Osteocyte (in vitro differentiated cells): ENCODE measurements around the gene TERT. TPM values are rescaled to one million over a fixed set of nuclear protein-coding genes. Genes with fewer than 3 reads are reported as not detected.
"Not testable (repeated sequence)": the region's sequence is repeated elsewhere in the genome, so short reads cannot be mapped to it uniquely, and the experiment has no call there.

Experiments
- DNase-seq: peaks from one replicate; pipeline ENCODE4 v3.0.0; 2021; ENCODE audit warnings: mixed read lengths; ENCODE audit not compliant: unreplicated experiment; ENCODE audit errors: extremely low spot score
- H3K27ac Mint-ChIP-seq: one replicate; pipeline ENCODE4 v1.8.0; 2021; ENCODE audit warnings: mild to moderate bottlenecking, mixed read lengths; ENCODE audit not compliant: unreplicated experiment
- H3K27me3 Mint-ChIP-seq: one replicate; pipeline ENCODE4 v1.8.0; 2021; ENCODE audit warnings: mixed read lengths; ENCODE audit not compliant: unreplicated experiment
- H3K36me3 Mint-ChIP-seq: one replicate; pipeline ENCODE4 v1.8.0; 2021; ENCODE audit warnings: mixed read lengths; ENCODE audit not compliant: unreplicated experiment
- H3K4me1 Mint-ChIP-seq: one replicate; pipeline ENCODE4 v1.8.0; 2021; ENCODE audit warnings: mixed read lengths; ENCODE audit not compliant: unreplicated experiment
- H3K4me3 Mint-ChIP-seq: one replicate; pipeline ENCODE4 v1.8.0; 2021; ENCODE audit warnings: mild to moderate bottlenecking, moderate library complexity, mixed read lengths; ENCODE audit not compliant: unreplicated experiment
- H3K9me3 Mint-ChIP-seq: one replicate; pipeline ENCODE4 v1.8.0; 2021; ENCODE audit warnings: mixed read lengths; ENCODE audit not compliant: unreplicated experiment
- long read RNA-seq: library from polyadenylated mRNA; unstranded; transcript quantifications from one replicate; pipeline ENCODE4 v2.0.0, GENCODE V29; 2021
- total RNA-seq: library from RNA; stranded (reverse); gene quantifications from 2 replicates; pipeline ENCODE4 v1.2.1, GENCODE V29; 2021
- TF ChIP-seq, protein P1 (sequence below): fragments of 200-600 bp; sonication (generic); IDR thresholded peaks from 2 replicates; pipeline ENCODE4 v1.5.0; 2021; ENCODE audit warnings: antibody characterized with exemption, mild to moderate bottlenecking, moderate library complexity

Gene TERT
- not detected in 2 replicates for total RNA-seq
- long read RNA-seq, result 0 reads

DNA sequence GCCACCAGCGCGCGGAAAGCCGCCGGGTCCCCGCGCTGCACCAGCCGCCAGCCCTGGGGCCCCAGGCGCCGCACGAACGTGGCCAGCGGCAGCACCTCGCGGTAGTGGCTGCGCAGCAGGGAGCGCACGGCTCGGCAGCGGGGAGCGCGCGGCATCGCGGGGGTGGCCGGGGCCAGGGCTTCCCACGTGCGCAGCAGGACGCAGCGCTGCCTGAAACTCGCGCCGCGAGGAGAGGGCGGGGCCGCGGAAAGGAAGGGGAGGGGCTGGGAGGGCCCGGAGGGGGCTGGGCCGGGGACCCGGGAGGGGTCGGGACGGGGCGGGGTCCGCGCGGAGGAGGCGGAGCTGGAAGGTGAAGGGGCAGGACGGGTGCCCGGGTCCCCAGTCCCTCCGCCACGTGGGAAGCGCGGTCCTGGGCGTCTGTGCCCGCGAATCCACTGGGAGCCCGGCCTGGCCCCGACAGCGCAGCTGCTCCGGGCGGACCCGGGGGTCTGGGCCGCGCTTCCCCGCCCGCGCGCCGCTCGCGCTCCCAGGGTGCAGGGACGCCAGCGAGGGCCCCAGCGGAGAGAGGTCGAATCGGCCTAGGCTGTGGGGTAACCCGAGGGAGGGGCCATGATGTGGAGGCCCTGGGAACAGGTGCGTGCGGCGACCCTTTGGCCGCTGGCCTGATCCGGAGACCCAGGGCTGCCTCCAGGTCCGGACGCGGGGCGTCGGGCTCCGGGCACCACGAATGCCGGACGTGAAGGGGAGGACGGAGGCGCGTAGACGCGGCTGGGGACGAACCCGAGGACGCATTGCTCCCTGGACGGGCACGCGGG lies at the start of gene TERT:
Gene TERT, minus strand, starts transcription at position 234 of the 815 bp plus-strand sequence. Its CDS starts 79 bp downstream, at position 155.
- Mint-ChIP-seq H3K4me3 (no peak within 1 kb of the TSS), H3K4me1 (no peaks in the 10 kb centered on the region), H3K9me3 (no peaks in the 10 kb centered on the region), H3K27me3 (peaks cover 33% of the 10 kb centered on the region), H3K27ac (no peak within 1 kb of the TSS), H3K36me3 (no peaks in the 10 kb centered on the region)
- TF ChIP-seq, protein P1, sequence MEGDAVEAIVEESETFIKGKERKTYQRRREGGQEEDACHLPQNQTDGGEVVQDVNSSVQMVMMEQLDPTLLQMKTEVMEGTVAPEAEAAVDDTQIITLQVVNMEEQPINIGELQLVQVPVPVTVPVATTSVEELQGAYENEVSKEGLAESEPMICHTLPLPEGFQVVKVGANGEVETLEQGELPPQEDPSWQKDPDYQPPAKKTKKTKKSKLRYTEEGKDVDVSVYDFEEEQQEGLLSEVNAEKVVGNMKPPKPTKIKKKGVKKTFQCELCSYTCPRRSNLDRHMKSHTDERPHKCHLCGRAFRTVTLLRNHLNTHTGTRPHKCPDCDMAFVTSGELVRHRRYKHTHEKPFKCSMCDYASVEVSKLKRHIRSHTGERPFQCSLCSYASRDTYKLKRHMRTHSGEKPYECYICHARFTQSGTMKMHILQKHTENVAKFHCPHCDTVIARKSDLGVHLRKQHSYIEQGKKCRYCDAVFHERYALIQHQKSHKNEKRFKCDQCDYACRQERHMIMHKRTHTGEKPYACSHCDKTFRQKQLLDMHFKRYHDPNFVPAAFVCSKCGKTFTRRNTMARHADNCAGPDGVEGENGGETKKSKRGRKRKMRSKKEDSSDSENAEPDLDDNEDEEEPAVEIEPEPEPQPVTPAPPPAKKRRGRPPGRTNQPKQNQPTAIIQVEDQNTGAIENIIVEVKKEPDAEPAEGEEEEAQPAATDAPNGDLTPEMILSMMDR, result no peak
- DNase-seq, result no peak

DNA sequence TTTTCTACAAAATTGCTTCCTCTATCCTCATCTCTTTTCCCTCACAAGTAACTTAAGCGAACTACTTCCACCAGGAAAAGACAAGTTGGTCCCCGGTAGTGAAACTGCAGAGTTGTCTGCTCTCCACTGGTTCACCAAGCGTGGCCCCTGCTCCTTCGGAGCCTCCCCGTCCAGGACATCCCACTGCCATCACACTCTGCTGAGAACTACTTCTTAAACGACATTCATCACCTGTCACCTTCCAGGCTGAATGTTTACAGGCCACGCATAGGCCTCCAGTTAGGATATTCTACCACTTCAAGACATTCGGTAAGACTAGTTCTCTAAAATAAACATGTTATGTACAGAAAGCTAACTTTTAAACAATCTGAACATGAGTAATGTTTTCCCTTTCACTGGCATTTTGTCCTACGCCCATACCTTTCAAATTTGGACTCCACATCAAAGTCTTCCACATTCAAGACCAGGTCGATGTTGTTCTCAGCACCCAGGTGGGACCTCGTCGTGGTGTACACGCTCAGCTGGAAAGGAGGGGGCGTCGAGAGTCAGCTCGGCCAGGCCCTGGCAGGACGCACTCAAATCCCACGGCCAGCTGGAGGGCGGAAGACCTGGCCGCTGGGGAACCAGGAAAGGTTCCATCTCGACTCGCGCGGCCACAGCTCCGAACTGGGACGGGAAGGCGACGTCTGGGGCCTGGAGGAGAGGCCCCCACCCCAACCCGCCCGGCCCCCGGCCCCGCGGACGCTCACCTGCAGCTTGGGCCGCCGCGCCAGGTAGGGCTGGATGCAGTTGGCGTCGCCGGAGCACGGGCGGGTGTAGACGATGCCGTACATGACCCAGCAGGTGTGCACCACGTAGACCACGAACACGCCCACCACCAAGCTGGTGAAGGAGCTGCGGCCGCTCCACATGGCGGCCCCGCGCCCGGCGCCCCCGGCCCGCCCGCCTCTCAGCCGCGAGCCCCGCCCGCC lies 49.3 kb upstream of the TERT start:
- H3K4me1 Mint-ChIP-seq, result peaks cover 20% of the 10 kb centered on the region
- H3K4me3 Mint-ChIP-seq, result peak overlapping the region; percentile 78
- H3K27me3 Mint-ChIP-seq, result no peaks in the 10 kb centered on the region
- TF ChIP-seq, protein P1, result no peak
- peak overlapping the region; percentile 42 for H3K27ac Mint-ChIP-seq
- peaks cover 12% of the 10 kb centered on the region for H3K36me3 Mint-ChIP-seq
- no peaks in the 10 kb centered on the region for H3K9me3 Mint-ChIP-seq
- no peak for DNase-seq

DNA sequence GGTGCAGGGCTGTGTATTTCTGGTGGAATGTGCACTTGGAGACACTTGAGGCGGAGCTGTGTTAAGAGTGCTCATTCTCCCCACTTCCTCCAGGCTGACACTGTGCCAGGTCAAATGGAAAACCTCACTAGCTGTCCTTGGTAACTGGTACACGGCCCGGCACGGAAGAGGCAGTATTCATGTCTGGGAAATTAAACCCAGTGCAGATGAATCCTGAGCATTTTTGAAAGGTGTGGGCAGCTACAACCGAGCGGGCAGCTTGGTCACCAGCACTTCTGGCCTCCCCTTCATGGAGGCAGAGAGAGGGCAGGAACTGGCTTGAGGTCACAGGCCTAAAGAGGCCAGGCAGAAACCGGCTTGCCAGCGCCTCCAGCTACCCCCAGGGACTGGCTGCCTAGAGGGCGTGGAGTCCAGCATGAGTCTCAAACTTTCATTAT lies 48.5 kb upstream of the TERT start:
- Mint-ChIP-seq H3K4me3 (peak overlapping the region; percentile 78), H3K36me3 (peaks cover 14% of the 10 kb centered on the region), H3K4me1 (peaks cover 20% of the 10 kb centered on the region), H3K27ac (peak overlapping the region; percentile 48), H3K27me3 (no peaks in the 10 kb centered on the region), H3K9me3 (no peaks in the 10 kb centered on the region)
- TF ChIP-seq, protein P1, result no peak
- DNase-seq, result no peak

DNA sequence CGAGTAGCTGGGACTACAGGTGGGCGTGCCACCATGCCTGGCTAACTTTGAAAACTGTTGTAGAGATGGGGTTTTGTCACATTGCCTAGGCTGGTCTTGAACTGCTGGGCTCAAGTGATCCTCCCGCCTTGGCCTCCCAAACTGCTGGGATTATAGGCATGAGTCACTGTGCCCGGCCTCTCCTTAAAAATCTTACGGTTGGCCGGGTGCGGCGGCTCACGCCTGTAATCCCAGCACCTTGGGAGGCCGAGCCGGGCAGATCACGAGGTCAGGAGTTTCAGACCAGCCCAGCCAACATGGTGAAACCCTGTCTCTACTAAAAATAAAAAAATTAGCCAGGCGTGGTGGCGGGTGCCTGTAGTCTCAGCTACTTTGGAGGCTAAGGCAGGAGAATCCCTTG lies 47.8 kb upstream of the TERT start:
- H3K27ac Mint-ChIP-seq, H3K27me3 Mint-ChIP-seq, H3K9me3 Mint-ChIP-seq, DNase-seq: not testable (repeated sequence)
- Mint-ChIP-seq H3K4me1 (peaks cover 20% of the 10 kb centered on the region), H3K36me3 (peaks cover 16% of the 10 kb centered on the region), H3K4me3 (peak overlapping the region; percentile 78)

DNA sequence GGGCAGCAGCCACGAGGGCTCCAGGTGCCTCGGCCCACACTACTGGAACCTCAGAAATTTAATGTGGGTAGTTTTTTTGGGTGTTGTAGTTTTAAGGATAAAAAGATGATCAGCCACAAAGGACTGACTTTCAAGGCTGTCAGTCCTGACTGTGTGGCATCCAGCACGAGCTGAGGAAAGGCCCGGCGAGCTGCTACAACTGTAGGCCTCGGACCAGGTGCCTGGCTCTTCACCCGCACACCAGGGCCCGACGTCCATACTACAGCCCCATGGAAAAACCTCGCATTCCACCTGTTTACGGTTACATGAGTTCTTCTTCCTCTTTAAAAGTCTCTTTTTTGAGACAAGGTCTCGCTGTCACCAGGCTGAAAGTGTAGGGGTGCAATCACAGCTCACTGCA lies 47.4 kb upstream of the TERT start:
- Mint-ChIP-seq H3K27me3 (no peaks in the 10 kb centered on the region), H3K36me3 (peaks cover 16% of the 10 kb centered on the region), H3K27ac (no peak overlapping the region), H3K4me3 (no peak overlapping the region), H3K4me1 (peaks cover 20% of the 10 kb centered on the region), H3K9me3 (no peaks in the 10 kb centered on the region)
- TF ChIP-seq, protein P1, result no peak
- DNase-seq, result no peak
